Measurements from ENCODE around the gene HDAC4. TPM values are rescaled to one million over a fixed set of nuclear protein-coding genes. Genes with fewer than 3 reads are reported as not detected.

The HDAC4 gene
- total RNA-seq, 1 experiment from 2014 or later, result 32.0 TPM

GRCh38 chr2:239194731-239195317 lies 206.0 kb downstream of the HDAC4 start:
- WGBS (ENCODE audit: extremely low coverage, insufficient read length, low lambda C conversion rate), result no CpG with 5 or more reads among the region's 23 CpGs
- Histone ChIP-seq H3K27ac (ENCODE audit: insufficient read length, low read depth, low read length) (no peak overlapping the region), H3K27me3 (ENCODE audit: insufficient read depth, low read length) (no peaks in the 10 kb centered on the region)

More at GRCh38 chr2:239194731-239195317, 206.0 kb downstream of the HDAC4 start:
- Histone ChIP-seq H3K4me2 (ENCODE audit: insufficient read depth, insufficient read length, low read length) (no peak overlapping the region), H2BK120ac (ENCODE audit: low read depth, low read length, poor library complexity, severe bottlenecking) (no peak overlapping the region), H3K79me2 (ENCODE audit: insufficient read depth, low read length) (no peaks in the 10 kb centered on the region; the same call in 1 of the 2 replicates), H3T11ph (ENCODE audit: low read length) (no peak overlapping the region), H3K23me2 (ENCODE audit: insufficient read length, low read depth, low read length, poor library complexity, severe bottlenecking) (no peaks in the 10 kb centered on the region), H3K4me1 (ENCODE audit: insufficient read depth, low read length) (no peaks in the 10 kb centered on the region), H3K23ac (ENCODE audit: insufficient read length, low read depth, low read length) (no peak overlapping the region), H4K8ac (replicated peaks; ENCODE audit: insufficient read length, low read depth, low read length) (no peak overlapping the region), H3K14ac (ENCODE audit: insufficient read depth, low read length) (no peak overlapping the region), H2AK5ac (ENCODE audit: insufficient read length, low read length) (no peak overlapping the region), H3K56ac (ENCODE audit: insufficient read length, low read depth, low read length) (no peak overlapping the region), H2BK5ac (ENCODE audit: insufficient read length, low read length) (no peak overlapping the region), H3K4ac (ENCODE audit: low read depth, low read length) (no peak overlapping the region), H2AFZ (ENCODE audit: low read length) (no peak overlapping the region), H4K20me1 (ENCODE audit: control insufficient read depth, insufficient read depth, insufficient read length) (no peaks in the 10 kb centered on the region), H2BK12ac (ENCODE audit: insufficient read length, low read depth, low read length) (no peak overlapping the region), H3K9me3 (ENCODE audit: control insufficient read depth, low read depth, low read length) (no peaks in the 10 kb centered on the region), H4K5ac (ENCODE audit: insufficient read length, low read depth, low read length) (no peak overlapping the region), H4K91ac (ENCODE audit: insufficient read length, low read depth, low read length) (no peak overlapping the region), H3K9ac (ENCODE audit: extremely low read depth, insufficient read length, low read length) (no peak overlapping the region), H2BK15ac (ENCODE audit: low read depth, low read length) (no peak overlapping the region), H3K79me1 (ENCODE audit: insufficient read depth, low read depth, low read length, poor library complexity, severe bottlenecking) (peaks cover 4% of the 10 kb centered on the region), H3K18ac (ENCODE audit: insufficient read length, low read depth, low read length) (no peak overlapping the region), H2BK20ac (ENCODE audit: low read depth, low read length, poor library complexity, severe bottlenecking) (no peak overlapping the region)
- no peak overlapping the region for H3K4me3 Mint-ChIP-seq
- H3K27ac Mint-ChIP-seq, result peak overlapping the region in 1 of 3 experiments; percentile 51; a peak in 2 of 7 replicates
- H3K4me1 Mint-ChIP-seq, result peaks cover 3 to 10% of the 10 kb centered on the region in 2 experiments; a peak in 2 of 4 replicates
- TF ChIP-seq CTCF (conservative IDR thresholded peaks at IDR 0.05), result no peak
- peaks cover 0 to 4% of the 10 kb centered on the region in 2 experiments; a peak in 1 of 5 replicates for H3K9me3 Mint-ChIP-seq
- peak; percentile 24 for DNase-seq
- no peaks in the 10 kb centered on the region for H3K27me3 Mint-ChIP-seq (ENCODE audit: low read depth)
- peaks cover 10 to 23% (median 15%) of the 10 kb centered on the region in 3 experiments for H3K36me3 Mint-ChIP-seq (ENCODE audit: insufficient read depth in 1 of 3, low read depth in 3 of 3)
